22Rv1 (cell line): ENCODE results near the gene DMD.

Experiments
- H3K27ac ChIP-seq: fragments of 450-650 bp; 2 replicates; pipeline ENCODE4 v1.5.1; 2017
- ZFX ChIP-seq: fragments of 450-650 bp; IDR thresholded peaks from 2 replicates; pipeline ENCODE4 v1.6.1; 2017; ENCODE audit warnings: antibody characterized with exemption, borderline replicate concordance
- TF ChIP-seq, protein P1 (sequence below): fragments of 450-650 bp; IDR thresholded peaks from 2 replicates; pipeline ENCODE4 v1.5.1; 2017; ENCODE audit warnings: mild to moderate bottlenecking

DMD gene

GRCh38 chrX:31440546-31440945 is 1770.8 kb downstream of the DMD start:
- no peak overlapping the region for H3K27ac ChIP-seq
- TF ChIP-seq, protein P1, sequence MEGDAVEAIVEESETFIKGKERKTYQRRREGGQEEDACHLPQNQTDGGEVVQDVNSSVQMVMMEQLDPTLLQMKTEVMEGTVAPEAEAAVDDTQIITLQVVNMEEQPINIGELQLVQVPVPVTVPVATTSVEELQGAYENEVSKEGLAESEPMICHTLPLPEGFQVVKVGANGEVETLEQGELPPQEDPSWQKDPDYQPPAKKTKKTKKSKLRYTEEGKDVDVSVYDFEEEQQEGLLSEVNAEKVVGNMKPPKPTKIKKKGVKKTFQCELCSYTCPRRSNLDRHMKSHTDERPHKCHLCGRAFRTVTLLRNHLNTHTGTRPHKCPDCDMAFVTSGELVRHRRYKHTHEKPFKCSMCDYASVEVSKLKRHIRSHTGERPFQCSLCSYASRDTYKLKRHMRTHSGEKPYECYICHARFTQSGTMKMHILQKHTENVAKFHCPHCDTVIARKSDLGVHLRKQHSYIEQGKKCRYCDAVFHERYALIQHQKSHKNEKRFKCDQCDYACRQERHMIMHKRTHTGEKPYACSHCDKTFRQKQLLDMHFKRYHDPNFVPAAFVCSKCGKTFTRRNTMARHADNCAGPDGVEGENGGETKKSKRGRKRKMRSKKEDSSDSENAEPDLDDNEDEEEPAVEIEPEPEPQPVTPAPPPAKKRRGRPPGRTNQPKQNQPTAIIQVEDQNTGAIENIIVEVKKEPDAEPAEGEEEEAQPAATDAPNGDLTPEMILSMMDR, result no peak
- no peak for TF ChIP-seq ZFX

- no peak for TF ChIP-seq ZFX
- TF ChIP-seq, protein P1, result no peak
- no peak overlapping the region for H3K27ac ChIP-seq
Measured at GRCh38 chrX:31436424-31436823, 1774.9 kb downstream of the DMD start.

DNA sequence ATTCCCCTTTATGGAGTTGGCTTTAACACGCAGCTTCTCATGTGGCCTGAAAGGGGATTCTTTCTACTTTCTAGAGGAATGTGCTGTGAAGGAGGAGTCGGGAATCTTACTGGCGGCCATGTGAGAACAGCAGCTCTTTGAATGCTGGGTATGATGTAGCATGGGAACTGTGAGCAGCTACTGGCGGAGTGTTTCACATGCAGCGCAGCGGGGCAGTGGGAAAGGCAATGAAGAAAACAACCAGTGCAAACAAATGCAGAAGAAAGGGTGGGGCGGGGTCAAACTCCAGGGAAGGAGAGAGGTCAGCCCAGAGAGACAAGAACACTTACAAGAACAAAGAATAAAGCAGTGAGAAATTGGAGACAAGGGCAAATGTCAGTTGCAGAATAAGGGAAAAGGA is 1775.8 kb downstream of the DMD start:
- no peak overlapping the region for H3K27ac ChIP-seq

GRCh38 chrX:31433856-31434255 is 1777.5 kb downstream of the DMD start:
- H3K27ac ChIP-seq, result no peak overlapping the region
- TF ChIP-seq ZFX, result no peak
- TF ChIP-seq, protein P1, result no peak

More for the DNA sequence above, 1775.8 kb downstream of the DMD start:
- TF ChIP-seq, protein P1, result no peak
- no peak for TF ChIP-seq ZFX

DNA sequence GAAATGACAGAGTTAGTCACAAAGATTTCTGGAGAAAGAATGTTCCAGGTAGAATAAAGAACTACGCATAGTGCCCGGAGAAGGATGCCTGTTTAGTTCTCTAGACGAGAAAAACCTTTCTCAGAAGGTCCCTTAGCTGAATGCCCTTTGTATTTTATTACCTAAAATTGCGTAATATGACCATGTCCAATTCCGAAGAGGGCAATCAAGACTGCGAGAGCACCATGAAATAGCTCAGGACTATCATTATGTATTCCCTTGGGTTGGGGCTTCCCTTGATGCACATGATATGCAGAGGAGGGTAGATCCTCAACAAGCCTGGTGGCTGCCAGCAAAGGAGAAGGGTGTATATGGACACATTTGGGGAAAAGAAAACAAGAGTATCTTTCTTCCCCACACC is 1781.4 kb downstream of the DMD start:
- H3K27ac ChIP-seq, result no peak overlapping the region
- TF ChIP-seq, protein P1, result no peak
- TF ChIP-seq ZFX, result no peak

- TF ChIP-seq ZFX, result no peak
- TF ChIP-seq, protein P1, result peak; percentile 53
- H3K27ac ChIP-seq, result no peak overlapping the region
Measured at GRCh38 chrX:31423609-31424189, 1787.7 kb downstream of the DMD start.

- no peak for TF ChIP-seq ZFX
- TF ChIP-seq, protein P1, result no peak
- H3K27ac ChIP-seq, result no peak overlapping the region
Measured at GRCh38 chrX:31421441-31421840, 1789.9 kb downstream of the DMD start.
